ENCODE results near the gene NMS.

DNA sequence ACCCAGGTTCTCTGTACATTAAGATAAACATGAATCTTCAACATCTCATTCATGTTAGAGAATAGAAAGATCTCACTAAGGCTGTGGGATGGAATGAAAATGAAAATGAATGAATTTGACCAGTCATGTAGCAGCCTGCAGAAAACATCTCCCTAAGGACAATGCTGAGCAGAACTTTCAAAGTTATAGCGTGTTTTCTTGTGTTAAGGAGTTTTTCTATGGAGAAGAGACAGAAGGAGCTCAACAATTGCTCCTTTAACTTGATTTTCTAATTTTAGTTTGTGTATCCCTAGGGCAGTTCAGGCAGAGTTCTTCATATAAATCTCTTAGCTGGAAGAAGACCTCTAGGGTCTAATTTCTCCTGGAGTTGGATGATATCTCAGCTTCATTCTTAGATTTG is 47.3 kb downstream of the NMS start:
- TF ChIP-seq PATZ1 (CRISPR knock-in tag; IDR thresholded peaks at IDR 0.05; ENCODE audit: borderline replicate concordance) (no peak), ZC3H10 (CRISPR knock-in tag; IDR thresholded peaks at IDR 0.05) (no peak)
- TF ChIP-seq, protein P1, sequence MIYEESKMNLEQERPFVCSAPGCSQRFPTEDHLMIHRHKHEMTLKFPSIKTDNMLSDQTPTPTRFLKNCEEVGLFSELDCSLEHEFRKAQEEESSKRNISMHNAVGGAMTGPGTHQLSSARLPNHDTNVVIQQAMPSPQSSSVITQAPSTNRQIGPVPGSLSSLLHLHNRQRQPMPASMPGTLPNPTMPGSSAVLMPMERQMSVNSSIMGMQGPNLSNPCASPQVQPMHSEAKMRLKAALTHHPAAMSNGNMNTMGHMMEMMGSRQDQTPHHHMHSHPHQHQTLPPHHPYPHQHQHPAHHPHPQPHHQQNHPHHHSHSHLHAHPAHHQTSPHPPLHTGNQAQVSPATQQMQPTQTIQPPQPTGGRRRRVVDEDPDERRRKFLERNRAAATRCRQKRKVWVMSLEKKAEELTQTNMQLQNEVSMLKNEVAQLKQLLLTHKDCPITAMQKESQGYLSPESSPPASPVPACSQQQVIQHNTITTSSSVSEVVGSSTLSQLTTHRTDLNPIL (CRISPR knock-in tag; IDR thresholded peaks at IDR 0.05; ENCODE audit: low read depth) = no peak

Data from SK-N-SH treated with all-trans-retinoic acid at 6 μM for 48 hours (cell line).